GM12891 (cell line): ENCODE data around the gene VENTX.

ENCODE experiments used
- DNase-seq: peaks from one replicate; pipeline ENCODE4 v3.0.0; 2011; ENCODE audit warnings: low spot score; ENCODE audit not compliant: insufficient read length
- FAIRE-seq: peaks from 2 replicates; lab custom pipeline; 2011; peaks lifted over from hg19 to GRCh38; lab: Jason Lieb, UNC
- PAX5 ChIP-seq: IDR thresholded peaks from 2 replicates; pipeline ENCODE4 v1.6.1; 2011; ENCODE audit warnings: low read length, moderate library complexity, mild to moderate bottlenecking; ENCODE audit not compliant: insufficient read depth, severe bottlenecking
- POLR2A ChIP-seq: IDR thresholded peaks from 2 replicates; pipeline ENCODE4 v1.6.1; 2011; ENCODE audit warnings: low read depth, low read length, control low read depth
- POLR2AphosphoS5 ChIP-seq: IDR thresholded peaks from 2 replicates; pipeline ENCODE4 v1.6.1; 2011; ENCODE audit warnings: low read depth, low read length, control low read depth
- POU2F2 ChIP-seq: IDR thresholded peaks from 2 replicates; pipeline ENCODE4 v1.6.1; 2011; ENCODE audit warnings: low read depth, mild to moderate bottlenecking, control low read depth, low read length, moderate library complexity
- SPI1 ChIP-seq: IDR thresholded peaks from 2 replicates; pipeline ENCODE4 v1.6.1; 2011; ENCODE audit warnings: low read depth, low read length, control low read depth
- TAF1 ChIP-seq: IDR thresholded peaks from 2 replicates; pipeline ENCODE4 v1.6.1; 2011; ENCODE audit warnings: low read depth, low read length, control low read depth

The VENTX gene

DNA sequence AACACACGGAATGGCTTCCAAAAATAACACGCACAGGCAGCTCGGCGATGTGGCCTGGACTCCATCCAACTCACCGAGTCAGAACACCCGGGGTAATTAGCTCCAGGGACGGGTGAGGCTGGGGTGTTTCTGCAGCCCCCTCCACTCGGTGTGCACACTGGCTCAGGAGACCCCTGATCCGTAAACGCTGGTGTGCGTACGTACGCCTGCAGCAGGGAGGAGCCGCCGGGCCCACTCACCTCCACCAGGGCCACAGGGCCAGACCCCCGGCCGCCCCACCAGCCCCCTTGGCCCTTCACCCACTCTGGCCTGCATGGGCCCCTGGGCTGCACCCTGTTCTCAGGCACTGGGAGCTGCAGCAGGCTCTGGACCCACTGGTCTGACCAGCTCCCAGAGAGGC, 30.0 kb upstream of the VENTX start:
- DNase-seq (no peak), FAIRE-seq (no peak)
- no peak for TF ChIP-seq POLR2A
- no peak for TF ChIP-seq POU2F2
- no peak for TF ChIP-seq POLR2AphosphoS5
- no peak for TF ChIP-seq PAX5
- TF ChIP-seq SPI1: no peak
- no peak for TF ChIP-seq TAF1

DNA sequence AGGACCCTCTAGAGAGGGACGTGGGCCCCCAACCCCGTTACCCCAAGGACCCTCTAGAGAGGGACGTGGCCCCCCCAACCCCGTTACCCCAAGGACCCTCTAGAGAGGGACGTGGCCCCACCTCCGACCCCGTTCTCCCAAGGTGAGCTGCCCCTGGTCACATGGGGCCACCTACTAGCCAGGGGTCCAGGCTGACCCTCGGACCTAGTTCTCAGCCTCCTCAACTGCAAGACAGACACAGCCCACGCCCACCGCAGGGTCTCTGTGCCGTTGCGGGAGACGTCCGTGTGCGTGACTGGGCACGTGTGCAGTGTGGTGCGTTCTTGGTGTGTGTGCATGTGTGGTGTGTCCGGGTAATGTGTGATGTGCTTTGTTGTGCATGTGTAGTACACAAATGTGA, 29.2 kb upstream of the VENTX start:
- DNase-seq (no peak), FAIRE-seq (no peak)
- no peak for TF ChIP-seq POLR2A

DNA sequence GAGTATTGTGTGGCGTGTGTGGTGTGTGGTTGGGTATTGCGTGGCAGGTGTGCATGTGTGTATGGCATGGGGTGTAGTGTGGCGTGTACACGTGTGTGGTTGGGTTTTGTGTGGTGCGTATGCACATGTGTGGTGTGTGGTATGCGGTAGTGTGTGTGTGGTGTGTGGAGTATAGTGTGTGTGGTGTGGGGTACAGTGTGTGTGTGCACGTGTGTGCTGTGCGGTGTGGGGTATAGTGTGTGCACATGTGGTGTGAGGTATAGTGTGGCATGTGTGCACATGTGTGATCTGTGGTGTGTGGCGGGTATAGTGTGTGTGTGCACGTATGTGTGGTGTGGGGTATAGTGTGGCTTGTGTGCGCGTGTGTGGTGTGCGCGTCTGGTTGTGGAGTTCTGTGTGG, 28.5 kb upstream of the VENTX start:
- TF ChIP-seq POLR2A: no peak
- TF ChIP-seq TAF1: no peak
- TF ChIP-seq POU2F2: no peak
- no peak for TF ChIP-seq POLR2AphosphoS5
- TF ChIP-seq PAX5: no peak
- no peak for TF ChIP-seq SPI1

DNA sequence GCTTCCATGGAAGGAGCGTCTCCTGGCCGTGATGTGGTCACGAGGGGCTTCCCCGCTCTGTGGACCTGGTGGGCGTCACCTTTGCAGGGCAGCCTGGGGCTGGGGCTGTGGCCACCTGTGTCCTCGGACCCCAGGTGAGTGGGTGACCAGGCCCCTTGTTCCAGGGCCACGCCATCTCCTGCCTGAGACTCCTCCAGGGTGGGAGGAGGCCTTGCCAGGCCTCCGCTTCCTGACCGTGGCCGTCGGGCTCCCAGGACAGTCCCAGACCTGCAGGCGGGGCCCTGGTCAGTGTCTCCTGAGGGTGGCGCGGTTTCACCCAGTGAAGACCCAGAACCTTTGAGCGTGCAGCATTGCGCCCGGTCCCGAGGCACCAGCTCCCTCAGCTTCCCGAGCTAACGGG, 28.0 kb upstream of the VENTX start:
- DNase-seq (no peak), FAIRE-seq (no peak)
- TF ChIP-seq TAF1: no peak
- TF ChIP-seq POLR2A: no peak
- TF ChIP-seq POU2F2: no peak
- TF ChIP-seq PAX5: no peak
- TF ChIP-seq SPI1: no peak
- TF ChIP-seq POLR2AphosphoS5: no peak

More for the DNA sequence above, 28.5 kb upstream of the VENTX start:
- FAIRE-seq (no peak), DNase-seq (no peak)

DNA sequence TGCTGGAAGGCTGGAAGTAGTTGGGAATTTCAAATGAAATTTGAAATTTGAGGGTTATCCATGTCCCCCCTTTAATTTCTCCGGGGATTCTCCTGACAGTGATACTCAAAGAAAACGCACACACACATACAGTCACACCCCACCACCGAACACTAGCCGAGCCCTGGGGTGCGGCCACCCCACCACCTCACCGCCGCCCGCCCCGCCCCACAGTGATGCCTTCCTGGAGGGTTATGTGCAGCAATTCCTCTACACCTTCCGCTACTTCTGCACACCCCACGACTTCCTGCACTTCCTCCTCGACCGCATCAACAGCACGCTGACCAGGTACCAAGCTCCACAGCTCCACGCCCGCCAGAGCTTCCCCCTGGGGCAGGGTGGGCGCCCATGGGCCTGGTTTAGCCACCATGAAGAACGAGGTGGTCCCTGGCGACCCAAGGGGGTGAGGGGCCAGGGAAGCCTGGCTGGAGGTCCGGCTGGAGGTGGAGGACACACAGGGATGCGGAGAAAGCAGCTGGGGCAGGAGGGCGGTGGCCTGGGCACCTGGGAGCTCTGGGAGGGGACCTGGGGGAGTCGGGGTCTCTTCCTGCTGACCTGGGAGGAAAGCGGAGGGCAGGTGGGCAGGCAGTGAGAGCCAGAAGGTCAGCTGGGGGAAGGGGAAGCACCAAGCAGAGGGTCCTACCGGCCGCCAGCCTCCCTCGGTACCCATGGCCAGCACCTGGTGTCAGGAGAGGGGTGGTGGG, 27.1 kb upstream of the VENTX start:
- no peak for TF ChIP-seq POU2F2
- no peak for TF ChIP-seq POLR2A
- no peak for TF ChIP-seq SPI1
- no peak for TF ChIP-seq POLR2AphosphoS5
- no peak for TF ChIP-seq TAF1
- TF ChIP-seq PAX5: no peak
- DNase-seq (no peak), FAIRE-seq (no peak)

DNA sequence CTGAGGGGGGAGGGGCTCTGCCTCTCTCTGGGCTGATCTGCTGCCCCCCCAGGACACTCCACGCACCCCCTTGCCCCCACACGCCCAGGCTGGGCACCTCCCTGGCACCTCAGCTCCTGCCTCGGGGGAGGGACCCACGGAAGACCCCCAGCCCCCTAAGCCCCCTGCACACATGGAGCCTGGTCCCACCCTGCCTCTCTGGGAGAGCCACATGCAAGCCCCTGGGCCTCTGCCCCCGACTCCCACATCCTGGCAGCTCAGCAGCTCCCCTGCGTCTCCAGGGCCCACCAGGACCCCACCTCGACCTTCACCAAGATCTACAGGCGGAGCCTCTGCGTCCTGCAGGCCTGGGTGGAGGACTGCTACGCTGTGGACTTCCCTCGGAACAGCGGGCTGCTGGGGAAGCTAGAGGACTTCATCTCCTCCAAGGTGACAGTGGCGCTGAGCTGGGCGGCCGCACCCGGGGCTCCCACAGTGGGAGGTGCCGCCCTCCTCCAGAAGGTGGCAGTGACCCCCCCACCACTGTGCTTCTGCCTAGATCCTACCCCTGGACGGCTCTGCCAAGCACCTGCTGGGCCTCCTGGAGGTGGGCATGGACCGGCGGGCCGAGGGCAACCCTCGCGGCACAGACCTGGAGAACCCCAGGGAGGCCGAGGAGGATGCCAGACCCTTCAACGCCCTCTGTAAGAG, 26.4 kb upstream of the VENTX start:
- DNase-seq: no peak
- no peak for FAIRE-seq
- TF ChIP-seq TAF1 (no peak), PAX5 (no peak), POLR2A (no peak), POLR2AphosphoS5 (no peak), SPI1 (no peak), POU2F2 (no peak)

DNA sequence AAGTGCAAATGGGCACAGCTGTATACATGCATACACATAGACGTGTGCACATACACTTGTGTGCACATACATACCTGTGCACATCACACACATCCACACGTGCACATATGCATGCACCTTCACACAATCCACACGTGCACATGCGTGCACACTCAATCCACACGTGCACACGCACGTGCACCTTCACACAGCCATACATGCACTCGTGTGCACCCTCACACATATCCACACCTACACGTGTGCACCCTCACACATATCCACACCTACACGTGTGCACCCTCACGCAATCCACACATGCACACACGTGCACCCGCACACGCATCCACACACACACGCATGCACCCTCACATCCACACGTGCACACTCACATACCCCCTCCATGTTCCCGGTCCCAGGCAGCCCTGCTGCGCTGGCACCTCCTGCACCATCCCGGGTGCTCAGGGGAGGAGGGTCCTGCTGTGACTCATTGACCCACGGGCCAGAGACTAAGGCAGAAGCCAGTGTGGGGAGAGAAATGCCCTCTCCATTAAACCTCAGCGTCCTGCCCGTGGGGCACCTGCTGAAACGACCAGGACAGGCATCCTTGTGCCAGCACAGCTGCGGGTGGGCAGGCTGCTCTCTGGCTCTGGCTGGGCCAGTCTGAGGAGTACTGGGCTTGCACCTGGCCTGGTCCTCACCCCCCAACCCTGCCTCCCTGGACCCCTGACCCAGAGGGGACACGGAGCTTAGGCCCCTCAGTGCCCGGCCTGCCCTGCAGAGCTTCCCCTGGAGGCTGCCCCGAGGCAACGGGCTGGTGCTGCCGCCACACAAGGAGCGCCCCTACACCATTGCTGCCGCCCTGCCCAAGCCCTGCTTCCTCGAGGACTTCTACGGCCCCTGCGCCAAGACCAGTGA, 25.4 kb upstream of the VENTX start:
- DNase-seq: no peak
- TF ChIP-seq TAF1: no peak
- no peak for TF ChIP-seq SPI1
- no peak for TF ChIP-seq POU2F2
- no peak for TF ChIP-seq POLR2AphosphoS5
- no peak for TF ChIP-seq POLR2A
- FAIRE-seq: no peak

DNA sequence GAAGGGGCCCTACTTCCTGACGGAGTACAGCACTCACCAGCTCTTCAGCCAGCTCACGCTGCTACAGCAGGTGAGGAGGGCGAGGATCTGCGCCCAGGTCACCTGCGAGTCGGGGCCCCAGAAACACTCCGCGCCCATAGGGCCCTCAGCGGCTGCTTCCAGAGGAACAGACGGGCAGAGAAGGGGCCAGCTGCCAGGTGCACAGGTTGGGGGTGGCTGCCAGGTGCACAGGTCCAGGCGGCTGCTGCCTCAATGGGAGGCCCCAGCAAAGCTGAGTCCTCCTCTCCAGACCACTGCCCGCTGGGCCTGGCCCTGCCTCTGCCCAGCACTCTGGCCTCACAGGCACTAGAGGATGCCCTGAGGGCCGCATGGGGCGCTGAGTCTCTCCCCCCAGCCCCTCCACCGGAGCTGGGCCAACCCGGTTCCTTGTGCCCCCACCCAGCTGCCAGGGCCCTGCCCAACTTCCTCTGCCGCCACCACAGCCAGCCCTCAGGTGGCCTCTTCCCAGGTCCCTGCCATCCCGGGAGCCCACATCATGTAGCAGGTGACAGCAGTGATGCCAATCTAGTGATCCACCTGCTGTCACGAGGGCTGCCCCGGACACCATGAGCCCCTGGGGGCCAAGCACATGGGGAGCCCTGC, 24.7 kb upstream of the VENTX start:
- DNase-seq (no peak), FAIRE-seq (no peak)

More for the DNA sequence above, 24.7 kb upstream of the VENTX start:
- TF ChIP-seq POLR2A (no peak), POU2F2 (no peak), POLR2AphosphoS5 (no peak), TAF1 (no peak), PAX5 (no peak), SPI1 (no peak)
